Activated T-cell treated with anti-CD3 and anti-CD28 coated beads for 24 hours (primary cell): Measurements from ENCODE around the gene TTC28.

Experiments
- DNase-seq: peaks from one replicate; pipeline ENCODE4 v3.0.0-alpha.2; 2020; ENCODE audit warnings: low read depth

TTC28 gene

DNA sequence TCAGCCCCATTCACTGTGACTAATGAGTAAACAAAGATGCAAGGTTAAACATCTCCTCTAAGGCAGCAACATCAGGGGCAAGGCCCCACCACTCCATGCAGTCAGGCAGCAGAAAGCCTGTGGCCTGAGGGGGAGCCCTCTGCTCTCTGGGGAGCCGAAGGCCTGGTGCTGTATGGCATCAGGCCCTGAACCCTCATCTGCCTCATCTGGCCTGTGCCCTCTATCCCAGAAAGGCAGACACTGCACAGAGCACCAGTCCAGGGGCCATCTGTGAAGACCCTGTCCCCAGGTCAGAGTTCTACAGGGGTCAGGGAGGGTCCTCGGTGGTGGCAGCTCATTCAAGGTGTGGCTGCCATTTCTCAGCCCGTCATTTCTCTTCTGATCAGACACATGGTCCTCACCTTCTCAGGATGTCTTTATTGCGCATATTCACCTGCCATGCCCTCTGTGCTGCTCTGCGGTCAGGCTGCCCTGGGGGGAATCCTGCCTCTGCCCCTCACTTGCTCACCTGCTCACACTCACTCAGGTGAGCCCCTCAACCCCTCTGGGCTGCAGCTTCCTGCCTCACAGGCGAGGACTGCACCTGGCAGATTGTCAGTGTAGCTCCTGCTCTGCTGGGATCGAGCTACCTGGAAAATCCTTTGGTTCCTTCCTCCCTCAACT, 657.5 kb downstream of the TTC28 start:
- no peak for DNase-seq

DNA sequence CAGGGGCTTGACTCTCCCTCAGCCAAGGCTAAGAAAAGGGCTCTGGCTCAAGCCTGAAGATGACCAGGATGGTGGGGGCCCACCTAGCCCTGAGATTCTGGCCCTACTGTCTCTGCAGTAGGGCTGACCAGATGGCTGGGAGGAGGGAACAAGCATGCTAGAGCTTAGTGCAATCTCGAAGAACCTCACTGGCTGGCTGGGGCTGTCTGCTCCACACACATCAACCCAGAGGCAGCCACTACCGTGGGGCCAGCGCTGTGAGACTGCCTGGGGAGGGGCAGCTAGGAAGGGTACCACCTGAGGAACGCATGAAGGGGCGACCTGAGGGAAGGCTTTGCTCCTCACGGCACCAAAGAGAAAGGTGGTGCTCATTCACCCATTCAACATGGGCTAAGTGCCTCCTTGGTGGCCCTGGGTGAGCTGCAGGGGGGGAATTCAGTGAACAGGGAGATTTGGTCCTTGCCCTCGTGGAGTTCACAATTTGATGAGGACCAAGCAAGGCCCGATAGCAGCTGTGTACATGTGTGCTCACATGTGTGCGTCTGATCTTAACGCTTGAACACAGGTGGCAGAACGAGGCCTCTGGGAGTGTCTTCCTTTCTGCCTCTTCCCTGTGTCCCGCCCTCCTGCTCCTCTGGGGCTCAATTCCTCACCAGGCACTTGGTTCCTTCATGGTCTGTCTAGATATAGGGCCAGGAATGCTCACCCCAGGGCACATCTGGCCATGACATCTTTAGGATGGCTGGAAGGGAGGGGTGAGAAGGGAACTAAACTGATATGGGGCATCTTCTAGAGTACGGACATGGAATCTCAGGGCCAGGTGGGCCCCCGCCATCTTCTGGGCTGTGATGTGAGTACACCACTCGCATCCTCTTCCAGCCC, 658.3 kb downstream of the TTC28 start:
- no peak for DNase-seq

DNA sequence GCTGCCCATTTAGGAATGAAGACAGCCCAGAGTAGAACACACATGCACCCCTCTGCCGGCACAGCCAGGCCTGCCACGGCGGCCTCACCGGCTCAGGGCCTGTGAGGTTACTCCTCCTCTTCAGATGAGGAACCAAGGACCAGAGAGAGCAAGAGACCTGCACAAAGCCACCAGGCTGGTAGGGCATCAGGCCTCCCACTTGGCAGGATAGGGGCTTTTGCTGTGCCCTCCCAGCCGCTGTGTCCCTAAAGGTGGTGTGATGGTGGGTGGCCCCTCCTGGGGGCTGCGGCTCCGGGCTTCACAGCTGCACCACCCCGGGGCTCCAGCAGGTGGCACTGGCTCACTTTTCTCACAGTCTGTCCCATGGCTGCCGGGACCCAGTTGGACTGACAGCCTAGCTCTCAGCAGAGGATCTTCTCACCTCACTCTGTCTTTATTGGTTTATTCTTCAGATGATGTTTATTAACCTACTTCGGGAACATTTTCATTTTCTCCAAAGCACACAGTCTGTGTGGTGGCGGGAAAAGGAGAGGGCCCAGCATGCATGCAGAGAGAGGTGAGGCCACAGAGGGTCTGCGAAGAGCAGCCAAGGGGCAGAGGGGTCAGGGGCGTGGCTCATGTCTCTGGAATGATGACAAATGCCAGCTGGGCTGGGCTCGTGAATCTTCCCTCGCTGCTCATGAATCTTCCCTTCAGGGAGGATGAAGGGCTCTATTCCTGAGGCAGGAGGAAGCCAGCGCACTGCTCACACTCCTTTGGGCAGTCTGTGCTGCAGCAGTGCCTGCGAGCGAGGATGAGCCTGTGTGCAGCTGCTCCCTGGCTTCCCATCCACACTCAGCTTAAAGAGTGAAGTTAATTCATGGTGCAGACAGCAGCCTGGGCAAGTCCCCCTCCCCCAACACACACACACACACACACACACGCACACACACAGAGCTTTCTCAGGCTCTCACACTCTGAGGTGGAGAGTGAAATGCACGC, 659.5 kb downstream of the TTC28 start:
- peak; percentile 61 for DNase-seq

DNA sequence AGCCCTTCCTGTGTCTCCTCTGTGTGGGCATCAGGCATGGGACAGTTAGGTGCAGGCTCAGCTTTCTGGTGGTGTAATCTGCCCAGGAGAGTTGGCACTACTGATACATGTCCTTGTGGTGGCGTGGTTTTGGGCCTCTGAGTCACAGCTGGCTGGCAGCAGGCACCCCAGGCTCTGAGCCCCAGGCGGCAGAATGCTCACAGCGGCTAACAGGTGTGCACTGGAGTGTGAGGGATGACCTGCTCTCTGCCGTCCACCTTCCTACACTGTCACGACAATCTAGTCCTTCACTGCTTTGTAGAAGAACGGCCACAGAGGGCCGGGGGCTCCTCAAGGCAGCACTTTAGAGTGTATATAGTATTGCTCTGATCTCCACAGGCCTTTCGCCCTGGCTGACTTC, 660.3 kb downstream of the TTC28 start:
- DNase-seq = no peak

DNA sequence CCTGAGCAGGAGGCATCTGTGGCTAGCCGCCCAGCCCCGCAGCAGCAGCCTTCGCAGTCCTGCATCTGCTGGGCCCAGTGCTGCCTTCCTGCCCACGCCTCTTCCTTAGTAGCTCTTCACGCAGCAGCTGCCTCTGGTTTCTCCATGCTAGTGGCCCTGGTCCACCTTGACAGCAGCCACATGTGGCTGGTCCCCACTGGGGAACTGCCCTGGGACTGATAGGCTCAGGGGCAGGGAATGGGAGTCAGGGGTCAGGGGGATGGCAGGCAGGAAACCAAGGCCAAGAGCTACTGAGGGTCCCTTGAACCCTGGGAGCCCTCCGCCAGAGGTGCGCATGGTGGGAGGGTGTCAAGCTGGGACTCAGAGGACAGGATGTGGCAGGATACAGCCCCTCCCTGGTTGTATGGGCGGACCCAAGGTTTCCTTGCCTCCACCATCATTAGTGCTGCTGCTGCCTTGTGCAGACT, 661.1 kb downstream of the TTC28 start:
- DNase-seq = no peak

DNA sequence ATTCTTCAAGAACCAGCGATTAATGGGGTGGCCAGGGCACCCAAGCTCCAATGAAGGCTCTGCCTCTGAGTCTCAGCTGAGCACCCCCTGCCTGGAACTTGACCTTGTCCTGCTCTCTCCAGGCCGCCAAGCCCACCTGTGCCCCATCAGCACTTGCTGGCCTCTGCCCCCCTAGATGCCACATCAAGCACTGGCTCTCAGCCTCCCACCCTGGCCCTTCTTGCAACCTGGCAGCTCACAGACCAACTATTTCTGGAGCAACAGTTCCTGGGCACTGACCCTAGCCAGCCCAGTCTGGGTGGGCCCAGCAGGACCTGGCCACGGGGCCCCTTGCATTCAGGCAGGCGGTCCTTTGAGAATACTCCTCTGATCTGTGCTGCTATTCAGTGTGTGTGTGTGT, 661.8 kb downstream of the TTC28 start:
- DNase-seq = no peak

DNA sequence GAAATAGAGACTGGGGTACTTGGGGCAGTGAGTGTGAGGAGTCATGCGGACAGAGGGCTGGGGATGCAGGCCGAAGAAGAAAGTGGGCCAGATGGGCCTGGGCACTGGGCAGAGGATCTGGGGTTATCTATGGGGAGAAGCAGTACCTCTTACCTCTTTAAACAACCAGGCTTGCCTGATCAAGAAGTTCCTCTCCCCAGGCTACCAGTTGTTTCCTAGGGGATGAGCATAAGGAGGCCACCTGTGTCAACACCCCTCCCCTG, 662.2 kb downstream of the TTC28 start:
- no peak for DNase-seq

DNA sequence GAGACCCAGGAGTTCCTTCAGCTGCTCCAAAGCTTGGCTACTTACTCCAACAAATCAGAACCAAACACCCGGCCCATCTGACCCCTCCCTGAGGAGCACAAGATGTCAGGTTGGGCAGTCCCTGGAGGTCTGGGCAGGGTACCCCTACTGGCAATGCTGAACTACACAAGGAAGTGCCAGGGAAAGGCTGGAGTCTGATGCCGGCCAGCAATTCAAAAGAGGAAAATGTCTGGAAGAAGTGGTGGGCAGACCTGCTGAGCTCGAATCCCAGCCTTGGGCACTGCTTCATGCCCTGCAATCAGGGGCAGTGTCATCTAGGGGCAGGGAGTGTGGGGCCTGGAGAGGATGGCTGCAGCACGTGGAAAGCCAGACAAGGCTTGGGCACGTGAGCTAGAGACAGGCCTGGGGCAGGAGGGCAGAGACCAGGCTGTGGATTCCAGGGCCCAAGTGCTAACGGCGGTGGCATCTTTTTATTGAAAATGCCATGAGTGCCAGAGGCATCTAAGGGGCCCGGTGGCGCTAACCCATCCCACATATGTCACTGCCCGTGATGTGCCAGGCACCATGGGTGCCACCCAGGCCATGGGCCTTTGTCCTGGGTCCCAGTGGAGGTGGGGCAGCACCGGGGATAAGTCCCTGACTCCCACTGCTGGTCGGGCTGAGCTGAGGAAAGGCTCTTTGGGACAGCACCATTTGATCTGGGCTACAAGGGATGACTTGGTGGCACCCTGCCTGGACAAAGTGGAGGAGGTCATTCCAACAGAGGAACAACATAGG, 662.7 kb downstream of the TTC28 start:
- DNase-seq = no peak

DNA sequence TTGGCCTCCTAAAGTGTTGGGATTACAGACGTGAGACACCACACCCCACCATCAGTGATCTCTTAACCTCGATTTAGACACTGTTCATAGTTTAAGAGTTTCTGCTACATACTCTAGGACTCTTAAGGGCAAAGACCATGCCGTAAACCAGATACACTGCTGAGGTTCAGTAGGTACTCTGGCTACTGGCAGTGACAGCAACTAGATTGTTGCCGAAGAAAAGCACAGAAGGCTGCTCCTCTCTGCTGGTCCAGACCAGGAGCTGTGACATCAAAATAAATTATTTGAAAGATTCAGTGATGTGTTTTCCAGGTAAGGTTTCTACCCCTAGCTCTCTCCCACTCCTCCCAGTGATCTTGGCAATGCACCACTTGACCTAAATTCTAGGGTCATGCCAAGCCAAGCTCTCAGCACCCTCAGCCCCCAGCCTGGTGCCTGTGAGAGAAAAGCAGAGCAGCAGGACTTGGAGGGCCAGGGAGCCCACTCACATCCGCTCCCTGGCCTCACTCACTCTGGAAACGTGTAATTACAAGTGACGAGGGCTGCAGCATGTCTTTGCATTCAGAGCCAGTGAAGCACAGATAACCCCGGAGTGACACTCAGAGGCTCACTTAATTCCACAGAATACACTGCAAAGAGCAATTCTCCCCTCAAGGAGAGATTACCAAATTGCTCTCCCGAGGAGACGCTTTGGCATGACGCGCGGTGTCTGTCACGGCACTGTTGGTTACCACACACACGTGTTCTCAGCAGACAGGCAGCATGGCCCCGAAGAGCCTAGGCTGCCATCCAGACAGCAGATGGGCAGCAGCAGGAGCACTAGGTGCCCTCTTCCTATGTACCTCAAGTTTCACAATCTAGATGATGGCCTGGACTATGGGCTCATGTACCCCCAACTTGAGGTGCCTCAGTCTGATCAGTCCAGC, 663.7 kb downstream of the TTC28 start:
- DNase-seq = no peak

DNA sequence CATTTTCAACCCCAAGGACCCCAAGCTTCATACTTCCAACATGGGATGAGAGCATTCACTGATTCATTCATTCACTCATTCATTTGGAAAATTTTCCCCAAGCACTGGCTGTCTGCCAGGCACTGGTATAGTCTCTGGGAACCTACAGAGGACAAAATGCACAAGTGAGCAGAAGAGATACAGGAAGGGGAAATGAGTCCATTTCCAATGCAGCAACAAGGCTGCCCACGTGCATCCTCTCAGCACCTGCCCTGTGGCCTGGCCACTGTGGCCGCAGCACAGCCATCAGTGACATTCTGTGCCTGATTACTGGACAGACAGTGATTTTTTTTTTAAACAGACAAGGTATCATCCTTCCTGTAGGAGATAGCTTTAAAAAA, 664.6 kb downstream of the TTC28 start:
- DNase-seq = no peak

DNA sequence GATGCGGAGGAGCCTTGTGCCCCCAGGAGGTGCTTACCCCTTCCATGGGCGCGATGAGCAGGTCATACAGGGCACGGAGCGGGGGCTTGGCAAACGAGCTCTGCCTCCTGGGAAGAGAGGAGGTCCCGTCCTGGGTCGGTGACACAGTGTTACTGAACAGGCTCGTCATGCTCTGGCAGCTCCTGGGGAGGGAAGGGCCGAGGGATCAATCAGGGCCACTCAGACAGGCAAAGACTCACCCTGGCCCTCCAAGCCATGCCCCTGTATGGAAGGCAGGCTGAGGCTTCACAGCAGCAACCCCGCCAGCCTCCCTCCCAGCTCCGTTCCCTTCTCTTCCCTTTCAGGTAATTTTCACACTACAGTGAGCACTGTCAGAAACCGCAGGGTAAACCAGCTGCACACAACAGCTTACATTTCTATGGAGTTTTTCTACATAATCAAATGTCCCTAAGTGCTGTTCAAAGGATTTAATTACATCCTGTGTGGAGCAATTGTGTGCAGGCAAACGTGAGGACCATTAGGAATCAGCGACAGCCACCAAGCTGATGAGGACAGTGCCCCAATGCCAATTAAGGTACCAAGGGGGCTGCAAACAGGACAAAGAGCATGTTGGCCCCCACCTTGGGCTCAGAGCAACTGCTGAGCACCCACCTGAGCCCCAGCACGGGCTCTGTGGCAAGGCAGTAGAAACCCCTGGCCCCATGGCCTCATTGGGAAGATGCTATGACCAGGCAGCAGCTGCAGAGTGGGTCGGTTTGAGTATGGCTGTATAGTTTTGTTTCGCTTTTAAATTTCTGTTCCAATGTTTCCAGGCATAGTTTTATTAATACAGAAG, 665.2 kb downstream of the TTC28 start:
- DNase-seq = no peak

DNA sequence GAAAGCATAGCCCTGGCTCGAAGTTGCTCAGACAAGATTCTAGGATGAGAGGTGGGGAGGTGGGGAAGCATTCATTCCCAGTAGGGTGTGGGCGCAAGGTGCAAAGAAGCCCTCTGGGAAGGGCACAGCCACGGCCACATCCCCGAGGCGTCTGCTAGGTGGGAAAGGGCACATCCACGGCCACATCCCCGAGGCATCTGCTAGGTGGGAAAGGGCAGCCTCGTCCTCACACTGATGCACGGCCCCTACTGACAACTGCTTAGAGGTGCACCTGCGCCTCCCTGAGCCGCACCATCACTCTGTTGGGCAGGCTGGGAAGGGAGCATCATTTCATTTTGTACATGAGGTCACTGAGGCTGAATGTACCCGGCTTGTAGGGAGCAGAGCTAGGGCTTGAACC, 666.0 kb downstream of the TTC28 start:
- no peak for DNase-seq

DNA sequence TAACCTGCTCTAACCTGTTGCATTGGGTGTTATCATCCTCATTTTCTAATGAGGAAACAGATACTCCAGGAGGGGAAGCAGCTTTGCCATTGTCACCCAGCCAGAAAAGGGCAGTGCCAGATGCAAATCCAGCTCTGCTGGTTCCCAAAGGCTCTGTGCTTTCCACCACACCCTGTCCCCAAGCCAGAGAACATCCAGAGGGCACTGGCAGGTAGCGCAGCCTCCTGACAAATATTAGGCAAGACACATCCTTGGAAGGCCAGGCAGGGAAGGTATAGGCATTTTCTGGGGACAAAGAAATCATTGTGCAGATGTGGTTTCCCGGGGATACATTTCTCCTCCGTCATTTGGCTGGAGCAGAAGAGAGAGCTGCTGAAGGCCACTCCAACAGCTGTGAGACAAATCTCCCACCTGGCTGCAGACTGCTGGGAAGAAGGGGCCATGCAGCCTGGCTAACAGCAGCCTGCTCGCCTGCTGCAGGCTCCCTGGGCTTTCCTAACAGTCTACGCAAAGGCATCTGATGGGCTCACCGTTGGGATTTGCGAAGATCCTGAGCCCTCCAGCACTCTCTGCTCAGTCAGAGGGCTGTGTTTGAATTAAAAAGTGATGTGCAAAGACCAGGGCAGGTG, 666.7 kb downstream of the TTC28 start:
- DNase-seq = no peak

DNA sequence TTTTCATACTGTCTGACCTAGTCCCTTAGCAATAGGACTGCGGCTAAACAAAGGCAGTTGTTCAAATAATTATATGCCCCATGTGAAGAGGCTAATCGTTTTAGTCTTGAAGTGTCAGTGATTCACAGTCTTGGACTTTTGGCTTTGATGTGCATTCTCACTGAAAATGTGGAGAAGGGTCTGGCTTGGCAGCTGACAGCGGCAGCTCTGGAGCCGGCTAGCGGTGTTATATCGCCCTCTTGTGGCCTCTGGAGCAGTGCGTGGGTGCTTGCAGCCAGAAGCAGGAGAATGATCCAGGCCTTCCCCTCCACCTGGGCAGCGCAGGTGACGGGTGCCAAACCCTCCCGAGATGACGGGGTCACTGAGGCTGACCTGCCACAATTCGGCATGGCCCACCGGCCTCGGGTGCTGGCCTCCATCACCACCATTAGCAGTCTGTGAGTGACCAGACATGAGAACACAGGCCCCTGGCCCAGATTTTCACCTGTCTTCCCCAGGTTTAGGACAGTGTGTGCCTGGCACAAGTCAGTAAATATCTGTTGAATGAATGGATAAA, 670.3 kb downstream of the TTC28 start:
- DNase-seq = peak; percentile 68

DNA sequence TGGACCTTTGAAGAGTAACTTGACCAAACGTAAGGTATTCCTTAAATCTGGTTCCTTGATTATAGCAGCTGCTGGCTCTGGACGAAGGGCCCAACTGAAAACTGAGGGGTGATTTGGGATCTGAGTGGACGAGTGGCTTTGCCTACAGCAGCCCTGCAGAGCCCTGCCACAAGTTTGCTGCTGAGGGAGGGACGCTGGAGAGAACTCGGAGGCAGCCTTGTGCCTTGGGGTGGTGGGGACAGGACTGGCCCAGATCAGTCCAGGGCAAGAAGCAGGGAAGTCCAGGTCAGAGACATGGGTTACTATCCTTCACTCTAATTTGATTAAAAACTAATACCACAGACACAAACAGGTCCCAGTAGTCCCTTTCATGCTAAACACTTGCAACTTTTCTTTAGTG, 671.0 kb downstream of the TTC28 start:
- no peak for DNase-seq

DNA sequence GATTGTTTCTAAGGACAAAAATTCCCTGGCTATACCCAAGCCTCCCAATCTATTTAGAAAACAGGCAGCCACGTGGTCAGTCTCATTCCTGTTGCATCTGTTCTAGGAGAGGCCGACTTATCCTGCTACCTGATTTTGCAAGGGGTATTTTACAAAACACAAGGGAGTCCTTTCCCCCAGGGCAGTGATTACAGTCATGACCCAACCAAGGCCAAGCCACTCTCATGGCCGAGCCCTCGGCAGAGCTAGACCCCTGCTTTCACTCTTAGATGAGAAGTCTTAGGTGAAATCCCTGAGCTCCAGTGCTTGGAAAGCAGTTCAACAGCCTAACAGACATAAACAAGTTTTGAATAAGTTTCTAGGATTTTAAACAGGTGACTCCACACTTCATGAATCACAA, 671.6 kb downstream of the TTC28 start:
- no peak for DNase-seq

DNA sequence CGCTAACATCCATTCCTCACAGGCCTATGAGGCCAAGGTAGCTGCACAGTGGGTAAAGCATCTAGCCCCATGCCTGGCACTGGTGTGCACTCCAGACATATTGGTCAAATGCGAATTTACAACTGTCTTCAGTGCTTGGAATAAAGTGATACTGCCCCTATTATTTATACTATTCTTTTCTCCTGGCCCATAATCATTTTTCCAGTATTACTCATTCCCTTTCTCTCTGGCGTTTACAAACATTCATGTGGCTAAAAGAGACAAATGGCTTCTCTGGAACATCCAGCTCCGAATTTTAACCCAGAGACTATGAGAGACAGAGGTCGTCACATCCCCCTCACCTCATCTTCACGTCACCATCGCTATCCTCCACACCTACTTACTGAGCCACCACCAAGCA, 673.4 kb downstream of the TTC28 start:
- no peak for DNase-seq

DNA sequence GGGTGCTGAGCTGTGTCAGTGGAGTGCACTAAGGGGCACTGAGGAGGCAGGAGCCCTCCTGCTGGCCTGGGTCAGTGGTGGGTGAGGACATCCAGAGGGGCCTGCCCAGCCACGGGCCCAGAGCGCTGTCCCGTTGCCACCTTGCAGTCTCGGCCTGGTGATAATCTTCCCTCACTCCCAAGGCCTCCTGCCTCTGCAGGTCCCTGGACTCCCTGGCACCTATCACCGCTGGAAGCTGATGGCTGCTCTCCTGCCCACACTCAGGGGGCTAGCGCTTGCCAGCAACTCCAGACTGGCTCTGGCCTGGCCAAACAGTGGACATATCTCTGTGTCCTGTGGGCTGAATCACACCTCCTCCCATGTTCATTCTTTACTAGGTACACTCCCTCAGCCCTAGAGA, 674.1 kb downstream of the TTC28 start:
- no peak for DNase-seq

DNA sequence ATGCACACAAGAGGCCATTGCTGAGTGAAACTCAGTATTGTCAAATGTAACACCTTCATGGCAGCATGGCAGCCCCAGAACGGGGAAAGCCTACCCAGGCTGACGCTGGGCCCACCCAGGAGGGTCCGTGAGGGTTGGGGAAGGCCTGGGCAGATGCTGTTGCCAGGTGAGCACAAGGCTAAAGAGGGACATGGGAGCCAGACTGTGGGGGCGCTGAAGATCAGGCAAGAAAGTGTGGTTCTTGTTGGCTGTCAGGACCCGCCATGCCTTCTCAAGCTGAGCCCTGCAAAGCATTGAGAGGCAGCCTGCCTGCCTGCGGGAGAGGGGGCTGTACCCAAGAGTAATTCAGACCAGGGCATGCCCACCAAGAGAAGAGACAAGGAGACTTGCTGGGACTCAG, 675.6 kb downstream of the TTC28 start:
- DNase-seq = no peak
